ENCODE measurements around the gene PEX10.

DNA sequence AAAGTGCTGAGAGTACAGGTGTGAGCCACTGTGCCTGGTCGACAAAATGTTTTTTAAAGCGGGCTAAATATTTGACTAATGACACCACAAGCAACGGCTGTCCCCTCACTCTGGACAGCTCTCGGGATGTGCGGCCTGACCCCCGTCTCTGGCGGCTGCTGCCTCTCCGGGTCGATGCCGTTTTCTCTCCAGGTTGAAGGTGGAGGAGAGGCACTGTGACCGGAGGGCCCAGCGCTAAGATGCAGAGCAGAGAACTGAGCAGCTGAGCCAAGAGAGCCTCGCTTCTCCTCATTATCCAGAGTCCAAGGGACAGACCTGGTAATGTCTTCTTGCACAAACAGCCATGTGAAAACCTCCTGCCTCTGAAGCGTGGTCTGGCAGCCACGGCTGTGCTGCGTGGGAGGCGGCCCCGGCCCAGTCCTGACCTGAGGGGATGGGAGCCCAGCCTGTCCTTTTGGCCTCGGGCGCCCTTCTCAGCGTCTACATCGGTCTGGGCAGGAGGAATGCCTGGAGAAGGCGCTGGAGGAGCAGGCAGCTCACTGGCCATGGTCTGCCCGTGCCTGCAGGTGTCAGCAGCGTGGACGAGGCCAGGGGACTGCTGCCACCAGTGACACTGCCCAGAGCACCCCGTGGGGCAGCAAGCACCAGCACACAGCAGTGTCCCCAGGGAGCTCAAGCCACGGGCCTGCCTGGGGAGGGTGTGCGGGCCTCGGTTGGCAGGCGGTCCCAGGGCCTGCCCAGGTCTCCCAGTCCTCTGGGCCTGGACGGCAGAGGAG is 31.4 kb downstream of the PEX10 start:
- no peak for TF ChIP-seq POLR2A (IDR thresholded peaks at IDR 0.05)
- TF ChIP-seq, protein P1, sequence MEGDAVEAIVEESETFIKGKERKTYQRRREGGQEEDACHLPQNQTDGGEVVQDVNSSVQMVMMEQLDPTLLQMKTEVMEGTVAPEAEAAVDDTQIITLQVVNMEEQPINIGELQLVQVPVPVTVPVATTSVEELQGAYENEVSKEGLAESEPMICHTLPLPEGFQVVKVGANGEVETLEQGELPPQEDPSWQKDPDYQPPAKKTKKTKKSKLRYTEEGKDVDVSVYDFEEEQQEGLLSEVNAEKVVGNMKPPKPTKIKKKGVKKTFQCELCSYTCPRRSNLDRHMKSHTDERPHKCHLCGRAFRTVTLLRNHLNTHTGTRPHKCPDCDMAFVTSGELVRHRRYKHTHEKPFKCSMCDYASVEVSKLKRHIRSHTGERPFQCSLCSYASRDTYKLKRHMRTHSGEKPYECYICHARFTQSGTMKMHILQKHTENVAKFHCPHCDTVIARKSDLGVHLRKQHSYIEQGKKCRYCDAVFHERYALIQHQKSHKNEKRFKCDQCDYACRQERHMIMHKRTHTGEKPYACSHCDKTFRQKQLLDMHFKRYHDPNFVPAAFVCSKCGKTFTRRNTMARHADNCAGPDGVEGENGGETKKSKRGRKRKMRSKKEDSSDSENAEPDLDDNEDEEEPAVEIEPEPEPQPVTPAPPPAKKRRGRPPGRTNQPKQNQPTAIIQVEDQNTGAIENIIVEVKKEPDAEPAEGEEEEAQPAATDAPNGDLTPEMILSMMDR (IDR thresholded peaks at IDR 0.05): no peak
